ENCODE data around the gene NDUFAF2.

- TF ChIP-seq CTCF (IDR thresholded peaks at IDR 0.05; ENCODE audit: low read depth, low read length) = no peak
- TF ChIP-seq EZH2phosphoT487 (IDR thresholded peaks at IDR 0.05; ENCODE audit: low read depth) = no peak
Measured at GRCh38 chr5:60943624-60944023, 1.4 kb upstream of the NDUFAF2 start.
